H9 (cell line): Measurements from ENCODE around the gene HIGD2A. TPM values are rescaled to one million over a fixed set of nuclear protein-coding genes. Genes with fewer than 3 reads are reported as not detected.

Experiments
- DNase-seq: peaks from one replicate; pipeline ENCODE4 v3.0.0-alpha.2; 2017
- H2AFZ ChIP-seq: one replicate; pipeline ENCODE4 v1.6.1; 2013; ENCODE audit warnings: mild to moderate bottlenecking, low read length, control low read depth, moderate library complexity
- H2AK5ac ChIP-seq: 2 replicates; pipeline ENCODE4 v1.6.1; 2013; ENCODE audit warnings: low read length, control low read depth, mixed read lengths; ENCODE audit not compliant: insufficient read length
- H2BK120ac ChIP-seq: one replicate; pipeline ENCODE4 v1.6.1; 2013; ENCODE audit warnings: low read depth, mild to moderate bottlenecking, low read length, control low read depth, inconsistent platforms; ENCODE audit not compliant: poor library complexity, severe bottlenecking
- H2BK12ac ChIP-seq: 2 replicates; pipeline ENCODE4 v1.6.1; 2013; ENCODE audit warnings: low read length, control low read depth, mixed read lengths, low read depth; ENCODE audit not compliant: insufficient read length
- H2BK15ac ChIP-seq: 2 replicates; pipeline ENCODE4 v1.6.1; 2013; ENCODE audit warnings: low read depth, low read length, control low read depth
- H2BK20ac ChIP-seq: one replicate; pipeline ENCODE4 v1.6.1; 2013; ENCODE audit warnings: low read depth, mild to moderate bottlenecking, low read length, control low read depth, inconsistent platforms; ENCODE audit not compliant: poor library complexity, severe bottlenecking
- H2BK5ac ChIP-seq: 2 replicates; pipeline ENCODE4 v1.6.1; 2013; ENCODE audit warnings: low read length, control low read depth, mixed read lengths; ENCODE audit not compliant: insufficient read length
- H3K14ac ChIP-seq: 2 replicates; pipeline ENCODE4 v1.6.1; 2013; ENCODE audit warnings: low read length, control low read depth; ENCODE audit not compliant: insufficient read depth
- H3K18ac ChIP-seq: 2 replicates; pipeline ENCODE4 v1.6.1; 2013; ENCODE audit warnings: low read depth, mild to moderate bottlenecking, mixed read lengths, low read length, control low read depth; ENCODE audit not compliant: insufficient read length
- H3K23ac ChIP-seq: 2 replicates; pipeline ENCODE4 v1.6.1; 2013; ENCODE audit warnings: low read length, control low read depth, mixed read lengths, low read depth; ENCODE audit not compliant: insufficient read length
- H3K23me2 ChIP-seq: 2 replicates; pipeline ENCODE4 v1.6.1; 2013; ENCODE audit warnings: low read depth, mild to moderate bottlenecking, mixed read lengths, low read length, control low read depth; ENCODE audit not compliant: insufficient read length, poor library complexity, severe bottlenecking
- H3K27ac ChIP-seq: 2 replicates; pipeline ENCODE4 v1.5.1; 2013; ENCODE audit warnings: low read length, control low read depth, mixed read lengths, low read depth; ENCODE audit not compliant: insufficient read length
- H3K27me3 ChIP-seq: 2 replicates; pipeline ENCODE4 v1.6.1; 2013; ENCODE audit warnings: low read length, control low read depth, inconsistent platforms; ENCODE audit not compliant: insufficient read depth
- H3K4ac ChIP-seq: 2 replicates; pipeline ENCODE4 v1.6.1; 2013; ENCODE audit warnings: low read depth, mild to moderate bottlenecking, control low read depth, inconsistent platforms, low read length, moderate library complexity
- H3K4me1 ChIP-seq: 2 replicates; pipeline ENCODE4 v1.6.1; 2013; ENCODE audit warnings: low read length, control low read depth, inconsistent platforms; ENCODE audit not compliant: insufficient read depth
- H3K4me2 ChIP-seq: 2 replicates; pipeline ENCODE4 v1.6.1; 2013; ENCODE audit warnings: low read length, control low read depth, mixed read lengths; ENCODE audit not compliant: insufficient read length, insufficient read depth
- H3K56ac ChIP-seq: 2 replicates; pipeline ENCODE4 v1.6.1; 2013; ENCODE audit warnings: low read depth, mild to moderate bottlenecking, mixed read lengths, low read length, control low read depth; ENCODE audit not compliant: insufficient read length
- H3K79me1 ChIP-seq: 2 replicates; pipeline ENCODE4 v1.6.1; 2013; ENCODE audit warnings: low read depth, mild to moderate bottlenecking, moderate library complexity, low read length, control low read depth, inconsistent platforms; ENCODE audit not compliant: insufficient read depth, poor library complexity, severe bottlenecking
- H3K79me2 ChIP-seq: 2 replicates; pipeline ENCODE4 v1.6.1; 2013; ENCODE audit warnings: low read length, control low read depth, inconsistent platforms; ENCODE audit not compliant: insufficient read depth
- H3K9ac ChIP-seq: 2 replicates; pipeline ENCODE4 v1.6.1; 2013; ENCODE audit warnings: low read length, control low read depth, mixed read lengths; ENCODE audit not compliant: insufficient read length; ENCODE audit errors: extremely low read depth
- H3K9me3 ChIP-seq: one replicate; pipeline ENCODE4 v1.6.1; 2013; ENCODE audit warnings: low read depth, low read length, inconsistent platforms; ENCODE audit not compliant: control insufficient read depth
- H3T11ph ChIP-seq: one replicate; pipeline ENCODE4 v1.6.1; 2013; ENCODE audit warnings: mild to moderate bottlenecking, low read length, control low read depth, inconsistent platforms
- H4K20me1 ChIP-seq: one replicate; pipeline ENCODE4 v1.6.1; 2013; ENCODE audit not compliant: control insufficient read depth, insufficient read length, insufficient read depth
- H4K5ac ChIP-seq: 2 replicates; pipeline ENCODE4 v1.6.1; 2013; ENCODE audit warnings: low read depth, mild to moderate bottlenecking, mixed read lengths, low read length, control low read depth; ENCODE audit not compliant: insufficient read length
- H4K8ac ChIP-seq: replicated peaks from 2 replicates; pipeline ENCODE4 v1.6.1; 2013; ENCODE audit warnings: low read length, control low read depth, mixed read lengths, low read depth; ENCODE audit not compliant: insufficient read length
- H4K91ac ChIP-seq: 2 replicates; pipeline ENCODE4 v1.6.1; 2013; ENCODE audit warnings: low read depth, mild to moderate bottlenecking, moderate library complexity, mixed read lengths, low read length, control low read depth; ENCODE audit not compliant: insufficient read length
- H3K27ac Mint-ChIP-seq, 3 experiments: 2 replicates in 2 of 3; 3 replicates in 1 of 3; pipeline ENCODE4 v1.8.0; 2020 to 2021; ENCODE audit warnings: mixed read lengths in 3 of 3, mild to moderate bottlenecking in 1 of 3, moderate library complexity in 1 of 3
- H3K27me3 Mint-ChIP-seq: 2 replicates; pipeline ENCODE4 v1.8.0; 2021; ENCODE audit warnings: low read depth, mild to moderate bottlenecking, moderate library complexity, mixed read lengths
- H3K36me3 Mint-ChIP-seq, 3 experiments: 2 replicates in 2 of 3; 3 replicates in 1 of 3; pipeline ENCODE4 v1.8.0; 2020 to 2021; ENCODE audit warnings: low read depth in 3 of 3, mixed read lengths in 3 of 3; ENCODE audit not compliant: insufficient read depth in 1 of 3
- H3K4me1 Mint-ChIP-seq, 2 experiments: 2 replicates each; pipeline ENCODE4 v1.8.0; 2020; ENCODE audit warnings: mixed read lengths in 2 of 2
- H3K4me3 Mint-ChIP-seq, 2 experiments: 2 replicates in 1 of 2; 3 replicates in 1 of 2; pipeline ENCODE4 v1.8.0; 2020 to 2021; ENCODE audit warnings: mild to moderate bottlenecking in 2 of 2, mixed read lengths in 2 of 2, moderate library complexity in 1 of 2
- H3K9me3 Mint-ChIP-seq, 2 experiments: 2 replicates in 1 of 2; 3 replicates in 1 of 2; pipeline ENCODE4 v1.8.0; 2020; ENCODE audit warnings: mild to moderate bottlenecking in 2 of 2, mixed read lengths in 2 of 2, moderate library complexity in 1 of 2
- WGBS: extraction: QIAGEN DNeasy Blood & Tissue Kit; methylation state at CpG from one replicate; pipeline ENCODE4 v1.1.7; 2013; ENCODE audit warnings: missing lambda C conversion rate, low lambda C conversion rate, mixed read lengths; ENCODE audit not compliant: insufficient read length; ENCODE audit errors: extremely low coverage; 5-methylcytosine and 5-hydroxymethylcytosine counted together
- total RNA-seq: library from RNA; stranded (reverse); gene quantifications from 2 replicates; pipeline ENCODE4 v1.2.1, GENCODE V29; 2021
- TF ChIP-seq, protein P1 (sequence below): fragments of 200-600 bp; sonication (generic); conservative IDR thresholded peaks from 3 replicates; pipeline ENCODE4 v1.8.0; 2021; ENCODE audit warnings: antibody characterized with exemption, mild to moderate bottlenecking

HIGD2A gene
- total RNA-seq, 1 experiment from 2014 or later, result 92.3 TPM

GRCh38 chr5:176339304-176339703 lies 49.2 kb upstream of the HIGD2A start:
- H4K8ac ChIP-seq, result no peak overlapping the region
- Mint-ChIP-seq H3K27me3 (no peaks in the 10 kb centered on the region), H3K4me1 (peaks cover 3 to 5% of the 10 kb centered on the region in 2 experiments; a peak in 3 of 4 replicates), H3K4me3 (no peak overlapping the region), H3K27ac (no peak overlapping the region), H3K36me3 (peaks cover 0 to 19% (median 10%) of the 10 kb centered on the region in 3 experiments; a peak in 6 of 7 replicates), H3K9me3 (no peaks in the 10 kb centered on the region)
- no peaks in the 10 kb centered on the region for H3K79me1 ChIP-seq
- no peak overlapping the region for H3K4ac ChIP-seq
- H3K56ac ChIP-seq, result no peak overlapping the region
- DNase-seq, result no peak
- H3K23ac ChIP-seq, result no peak overlapping the region
- H3K23me2 ChIP-seq, result no peaks in the 10 kb centered on the region
- H2AK5ac ChIP-seq, result no peak overlapping the region
- no peak overlapping the region for H2BK12ac ChIP-seq
- H2AFZ ChIP-seq, result no peak overlapping the region
- TF ChIP-seq, protein P1, sequence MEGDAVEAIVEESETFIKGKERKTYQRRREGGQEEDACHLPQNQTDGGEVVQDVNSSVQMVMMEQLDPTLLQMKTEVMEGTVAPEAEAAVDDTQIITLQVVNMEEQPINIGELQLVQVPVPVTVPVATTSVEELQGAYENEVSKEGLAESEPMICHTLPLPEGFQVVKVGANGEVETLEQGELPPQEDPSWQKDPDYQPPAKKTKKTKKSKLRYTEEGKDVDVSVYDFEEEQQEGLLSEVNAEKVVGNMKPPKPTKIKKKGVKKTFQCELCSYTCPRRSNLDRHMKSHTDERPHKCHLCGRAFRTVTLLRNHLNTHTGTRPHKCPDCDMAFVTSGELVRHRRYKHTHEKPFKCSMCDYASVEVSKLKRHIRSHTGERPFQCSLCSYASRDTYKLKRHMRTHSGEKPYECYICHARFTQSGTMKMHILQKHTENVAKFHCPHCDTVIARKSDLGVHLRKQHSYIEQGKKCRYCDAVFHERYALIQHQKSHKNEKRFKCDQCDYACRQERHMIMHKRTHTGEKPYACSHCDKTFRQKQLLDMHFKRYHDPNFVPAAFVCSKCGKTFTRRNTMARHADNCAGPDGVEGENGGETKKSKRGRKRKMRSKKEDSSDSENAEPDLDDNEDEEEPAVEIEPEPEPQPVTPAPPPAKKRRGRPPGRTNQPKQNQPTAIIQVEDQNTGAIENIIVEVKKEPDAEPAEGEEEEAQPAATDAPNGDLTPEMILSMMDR, result no peak
- H2BK20ac ChIP-seq, result no peak overlapping the region
- H2BK5ac ChIP-seq, result no peak overlapping the region
- no peak overlapping the region for H2BK15ac ChIP-seq
- no peaks in the 10 kb centered on the region; the same call in 1 of the 2 replicates for H3K27me3 ChIP-seq
- no peak overlapping the region for H3K9ac ChIP-seq
- H3K4me2 ChIP-seq, result no peak overlapping the region
- no peak overlapping the region for H3K18ac ChIP-seq
- H3K4me1 ChIP-seq, result no peaks in the 10 kb centered on the region
- no peaks in the 10 kb centered on the region for H3K79me2 ChIP-seq
- no peaks in the 10 kb centered on the region for H3K9me3 ChIP-seq
- H4K5ac ChIP-seq, result no peak overlapping the region
- H4K20me1 ChIP-seq, result no peaks in the 10 kb centered on the region
- no peak overlapping the region for H3K14ac ChIP-seq
- no peak overlapping the region for H4K91ac ChIP-seq
- H3K27ac ChIP-seq, result no peak overlapping the region
- WGBS, result no CpG with 5 or more reads among the region's 5 CpGs
- H3T11ph ChIP-seq, result no peak overlapping the region
- no peak overlapping the region for H2BK120ac ChIP-seq
